Adrenal gland (tissue), 12 donors: ENCODE data around the gene CPOX. TPM values are rescaled to one million over a fixed set of nuclear protein-coding genes. Genes with fewer than 3 reads are reported as not detected.

Source experiments
- DNase-seq, 7 donors: peaks; one replicate each; pipeline ENCODE4 v3.0.0-alpha.2; 2019 to 2020
- H3K27ac ChIP-seq, 5 donors: fragments of 200-600 bp; sonication (generic) in 4 of 5; 1 replicate in 3 of 5; 2 replicates in 2 of 5; pipeline versions ENCODE4 v1.5.1 to v1.8.0; 2016 to 2020; ENCODE audit warnings: mild to moderate bottlenecking in 1 of 5
- H3K27me3 ChIP-seq: fragments of 200-600 bp; 2 replicates; pipeline ENCODE4 v1.8.0; 2021
- H3K36me3 ChIP-seq, 2 donors: fragments of 200-600 bp; replicated peaks in 1 of 2; 1 replicate in 1 of 2; 2 replicates in 1 of 2; pipeline versions ENCODE4 v1.5.1 to v1.8.0; 2018 to 2022
- H3K4me1 ChIP-seq, 2 donors: fragments of 200-600 bp; replicated peaks in 1 of 2; 1 replicate in 1 of 2; 2 replicates in 1 of 2; pipeline versions ENCODE4 v1.5.1 to v1.8.0; 2018 to 2021
- H3K4me3 ChIP-seq, 4 donors: fragments of 200-600 bp; sonication (generic) in 3 of 4; one replicate each; pipeline ENCODE4 v1.5.1; 2016 to 2018
- H3K9me3 ChIP-seq, 3 donors: fragments of 200-600 bp; sonication (generic) in 1 of 3; replicated peaks in 1 of 3; 1 replicate in 2 of 3; 2 replicates in 1 of 3; pipeline versions ENCODE4 v1.5.1 to v1.8.0; 2016 to 2021
- CTCF ChIP-seq, 6 experiments: fragments of 450-650 bp in 4 of 6; fragments of 200-600 bp in 2 of 6; sonication (generic) in 1 of 6; IDR thresholded peaks; 1 replicate in 5 of 6; 2 replicates in 1 of 6; pipeline versions ENCODE4 v1.5.1 to v1.8.0; 2016 to 2021; ENCODE audit warnings: antibody characterized with exemption in 6 of 6, mild to moderate bottlenecking in 2 of 6, moderate library complexity in 1 of 6
- POLR2A ChIP-seq, 2 donors: fragments of 450-650 bp; IDR thresholded peaks; one replicate each; pipeline ENCODE4 v1.6.1; 2017; ENCODE audit warnings: antibody characterized with exemption in 2 of 2, mild to moderate bottlenecking in 2 of 2, moderate library complexity in 1 of 2
- WGBS, 4 donors: extraction: QIAGEN DNeasy Blood & Tissue Kit in 2 of 4; methylation state at CpG; one replicate each; pipeline versions ENCODE4 v1.1.5 to v1.1.7; 2013 to 2017; 5-methylcytosine and 5-hydroxymethylcytosine counted together
- intact Hi-C, 2 donors: fragments of 100-400 bp; cut with DNase I; formaldehyde crosslinking; loops; one replicate each; pipeline versions ENCODE4 v1.14.1 to v1.15.0; 2022 to 2023
- polyA plus RNA-seq, 3 donors: library from polyadenylated mRNA; stranded (reverse); fragments of 200-250 nt in 2 of 3; fragments of 350-450 nt in 1 of 3; fragmentation: Illumina TruSeq in 1 of 3; extraction: RNeasy Lipid Tissue Mini Kit (QIAGEN cat#74804) in 1 of 3; gene quantifications; one replicate each; pipeline ENCODE4 v1.2.3, GENCODE V29; 2013 to 2014
- total RNA-seq, 9 donors: library from RNA; depleted of rRNA in 4 of 9; stranded (reverse); fragments of >200 nt in 4 of 9; fragments of 120-200 nt in 1 of 9; fragmentation: NEBNext Ultra II Directional in 1 of 9; extraction: Animal tissue kit (Norgen Biotek cat#: 25700) in 1 of 9; gene quantifications; one replicate each; pipeline versions ENCODE4 v1.1.0 to v1.2.4, GENCODE V29; 2013 to 2023
- donor health status: healthy with polysubstance abuse.
- donor health status: Bipolar disorder and iron deficiency.
- donor health status: DM: yes; HTN: yes; CAD: no.
- donor health status: DM: no; HTN: no; CAD: no.
- donor health status: DM: no; HTN: no; CAD: no.
- donor health status: DM: yes; HTN: yes; CAD: no.

CPOX gene
- total and polyA plus RNA-seq, 12 donors: 9.0 to 59.8 (median 21.7) TPM

- H3K4me3 ChIP-seq: no peak overlapping the region
- no peak for DNase-seq
- WGBS, 4 donors: 71 to 78% (median 77%) methylated on average over 5 of the region's 5 CpGs
- no peaks in the 10 kb centered on the region for H3K36me3 ChIP-seq
- TF ChIP-seq CTCF (IDR thresholded peaks at IDR 0.05): no peak
- TF ChIP-seq POLR2A (IDR thresholded peaks at IDR 0.05): no peak
- no peaks in the 10 kb centered on the region for H3K9me3 ChIP-seq
- H3K4me1 ChIP-seq: peaks cover 0 to 9% of the 10 kb centered on the region in 2 donors
- no peak overlapping the region for H3K27ac ChIP-seq
- intact Hi-C loops: loop anchor here (5.0 kb wide), 3 partner anchors 207 to 392 kb away; no protein-coding TSS in a partner anchor
- H3K27me3 ChIP-seq: no peaks in the 10 kb centered on the region
These were observed 6.4 kb upstream of the CPOX start for GRCh38 chr3:98599647-98600411.

GRCh38 chr3:98598492-98598891, 5.1 kb upstream of the CPOX start:
- no peak for TF ChIP-seq CTCF (IDR thresholded peaks at IDR 0.05)
- no peak for TF ChIP-seq POLR2A (IDR thresholded peaks at IDR 0.05)
- intact Hi-C loops: loop anchor here in 1 of 2 donors (5.0 kb wide), 1 partner anchor 394 kb away; no protein-coding TSS in a partner anchor
- H3K4me1 ChIP-seq: peaks cover 0 to 12% of the 10 kb centered on the region in 2 donors

GRCh38 chr3:98596541-98597500, 3.4 kb upstream of the CPOX start:
- TF ChIP-seq POLR2A (IDR thresholded peaks at IDR 0.05) (no peak), CTCF (IDR thresholded peaks at IDR 0.05) (peak; percentile 41 to 76 (median 60))
- peaks cover 11 to 21% of the 10 kb centered on the region in 2 donors for H3K4me1 ChIP-seq
- no peaks in the 10 kb centered on the region for H3K27me3 ChIP-seq
- no peak overlapping the region for H3K4me3 ChIP-seq
- WGBS, 4 donors: 10 to 29% (median 20%) methylated on average over 1 of the region's 1 CpG
- H3K9me3 ChIP-seq: no peaks in the 10 kb centered on the region
- H3K36me3 ChIP-seq: no peaks in the 10 kb centered on the region
- intact Hi-C loops: loop anchor here in 1 of 2 donors (5.0 kb wide), 1 partner anchor 395 kb away; no protein-coding TSS in a partner anchor
- no peak overlapping the region for H3K27ac ChIP-seq
- no peak for DNase-seq

More at GRCh38 chr3:98598492-98598891, 5.1 kb upstream of the CPOX start:
- H3K27me3 ChIP-seq: no peaks in the 10 kb centered on the region
- no peak for DNase-seq
- no peaks in the 10 kb centered on the region for H3K9me3 ChIP-seq
- no peaks in the 10 kb centered on the region for H3K36me3 ChIP-seq
- H3K4me3 ChIP-seq: no peak overlapping the region
- 50 to 67% (median 62%) methylated on average over 2 of the region's 2 CpGs for whole genome bisulfite sequencing, 4 donors
- H3K27ac ChIP-seq: no peak overlapping the region

GRCh38 chr3:98596087-98596486, 2.7 kb upstream of the CPOX start:
- no peak for DNase-seq
- no peak overlapping the region for H3K27ac ChIP-seq
- TF ChIP-seq CTCF (IDR thresholded peaks at IDR 0.05) (no peak), POLR2A (IDR thresholded peaks at IDR 0.05) (no peak)
- H3K36me3 ChIP-seq: no peaks in the 10 kb centered on the region
- H3K4me1 ChIP-seq: peaks cover 13 to 28% of the 10 kb centered on the region in 2 donors
- no peak overlapping the region for H3K4me3 ChIP-seq
- intact Hi-C loops: loop anchor here in 1 of 2 donors (5.0 kb wide), 1 partner anchor 396 kb away; no protein-coding TSS in a partner anchor
- no peaks in the 10 kb centered on the region for H3K27me3 ChIP-seq
- no peaks in the 10 kb centered on the region for H3K9me3 ChIP-seq
